Peyer's patch (tissue), 4 donors: Measurements from ENCODE around the gene CYSTM1.

Source experiments
- POLR2A ChIP-seq, 2 donors: fragments of 450-650 bp; IDR thresholded peaks; one replicate each; pipeline ENCODE4 v1.5.1; 2017; ENCODE audit warnings: antibody characterized with exemption in 2 of 2, mild to moderate bottlenecking in 2 of 2, moderate library complexity in 2 of 2
- TF ChIP-seq, protein P1 (sequence below), 6 experiments: fragments of 450-650 bp in 4 of 6; fragments of 200-600 bp in 2 of 6; sonication (generic) in 1 of 6; IDR thresholded peaks; one replicate each; pipeline ENCODE4 v1.5.1; 2017 to 2019; ENCODE audit warnings: antibody characterized with exemption in 6 of 6, mild to moderate bottlenecking in 3 of 6, moderate library complexity in 1 of 6

DNA sequence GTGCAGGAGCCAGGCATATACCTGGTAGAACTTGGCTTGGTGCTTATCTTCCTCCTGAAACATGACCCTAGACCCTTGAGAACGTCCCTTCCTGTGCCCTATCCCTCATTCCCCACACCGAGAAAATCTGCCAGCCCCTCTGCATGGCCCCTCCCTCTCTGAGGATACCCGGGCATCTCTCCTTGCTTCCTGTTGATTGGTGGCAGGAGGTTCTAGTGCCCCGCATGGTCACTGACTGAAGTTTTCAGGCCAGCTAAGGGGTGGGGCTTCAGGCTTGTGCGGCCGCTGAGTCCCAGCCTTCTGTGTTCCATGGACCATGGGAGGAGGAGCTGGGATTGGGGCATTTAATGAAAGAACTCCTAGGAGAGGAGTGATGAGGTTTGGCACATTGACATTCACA lies 26.5 kb upstream of the CYSTM1 start:
- TF ChIP-seq, protein P1, sequence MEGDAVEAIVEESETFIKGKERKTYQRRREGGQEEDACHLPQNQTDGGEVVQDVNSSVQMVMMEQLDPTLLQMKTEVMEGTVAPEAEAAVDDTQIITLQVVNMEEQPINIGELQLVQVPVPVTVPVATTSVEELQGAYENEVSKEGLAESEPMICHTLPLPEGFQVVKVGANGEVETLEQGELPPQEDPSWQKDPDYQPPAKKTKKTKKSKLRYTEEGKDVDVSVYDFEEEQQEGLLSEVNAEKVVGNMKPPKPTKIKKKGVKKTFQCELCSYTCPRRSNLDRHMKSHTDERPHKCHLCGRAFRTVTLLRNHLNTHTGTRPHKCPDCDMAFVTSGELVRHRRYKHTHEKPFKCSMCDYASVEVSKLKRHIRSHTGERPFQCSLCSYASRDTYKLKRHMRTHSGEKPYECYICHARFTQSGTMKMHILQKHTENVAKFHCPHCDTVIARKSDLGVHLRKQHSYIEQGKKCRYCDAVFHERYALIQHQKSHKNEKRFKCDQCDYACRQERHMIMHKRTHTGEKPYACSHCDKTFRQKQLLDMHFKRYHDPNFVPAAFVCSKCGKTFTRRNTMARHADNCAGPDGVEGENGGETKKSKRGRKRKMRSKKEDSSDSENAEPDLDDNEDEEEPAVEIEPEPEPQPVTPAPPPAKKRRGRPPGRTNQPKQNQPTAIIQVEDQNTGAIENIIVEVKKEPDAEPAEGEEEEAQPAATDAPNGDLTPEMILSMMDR (IDR thresholded peaks at IDR 0.05) = no peak
- TF ChIP-seq POLR2A (IDR thresholded peaks at IDR 0.05) = no peak
